ENCODE results near the gene AKT1. TPM values are rescaled to one million over a fixed set of nuclear protein-coding genes. Genes with fewer than 3 reads are reported as not detected.

The AKT1 gene
- total RNA-seq, 1 donor from 2014 or later: 57.3 TPM

DNA sequence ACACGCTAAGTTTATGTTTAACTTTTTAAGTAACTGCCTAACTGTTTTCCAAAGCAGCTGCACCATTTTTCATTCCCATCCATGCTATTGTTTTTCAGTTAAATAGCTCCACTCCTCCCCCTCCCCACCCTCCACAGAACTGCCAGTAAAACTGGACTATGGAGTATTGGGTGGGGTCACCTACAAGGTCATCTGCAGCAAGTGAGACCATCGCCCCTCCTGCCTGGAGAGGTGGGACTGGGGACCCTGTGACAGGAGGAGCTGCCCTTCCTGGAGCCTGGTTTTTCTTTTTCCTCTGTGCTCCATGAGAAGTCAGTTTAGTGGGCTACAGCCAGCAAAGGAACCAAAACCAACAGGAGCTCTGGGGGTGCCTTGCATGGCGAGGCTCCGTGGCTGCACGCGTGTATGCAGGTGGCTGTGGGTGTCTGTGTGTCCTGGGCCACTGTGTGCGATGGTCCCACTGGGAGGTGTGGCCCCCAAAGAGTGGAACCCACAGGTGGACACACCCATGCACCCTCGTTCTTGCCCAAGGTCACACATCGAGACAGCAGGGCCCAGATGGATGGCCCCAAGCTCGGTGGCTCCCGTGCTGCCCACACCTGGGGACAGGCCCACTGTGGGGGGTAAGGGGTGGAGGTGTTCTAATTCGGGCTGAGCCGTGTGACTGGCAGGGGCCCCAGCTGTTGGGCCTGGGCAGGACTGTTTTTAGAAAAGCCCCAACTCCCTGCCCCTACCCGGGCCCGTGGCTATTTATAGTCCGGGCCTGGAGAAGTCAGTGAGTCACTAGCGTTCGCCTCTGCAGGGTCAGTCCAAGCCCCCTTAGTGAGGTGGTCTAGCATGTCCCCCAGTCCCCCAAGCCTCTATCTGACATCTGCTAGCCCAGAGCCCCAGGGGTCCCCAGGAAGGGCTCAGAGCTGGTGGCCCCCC lies 73.8 kb downstream of the AKT1 start:
- no peak for ATAC-seq

Other genes starting within 250 kb of the AKT1 start
- not detected for gene C14orf180, start 216.0 kb downstream of the AKT1 start, total RNA-seq
- not detected for gene TMEM179, start 191.0 kb downstream of the AKT1 start, total RNA-seq
- 28.4 TPM for gene INF2, start 106.1 kb downstream of the AKT1 start, total RNA-seq
- 5.7 TPM for gene ADSS1, start 71.5 kb downstream of the AKT1 start, total RNA-seq
- 51.6 TPM for gene SIVA1, start 42.6 kb downstream of the AKT1 start, total RNA-seq
- gene ZBTB42, start 5.4 kb upstream of the AKT1 start, total RNA-seq: 6.4 TPM
- gene CEP170B, start 69.5 kb upstream of the AKT1 start, total RNA-seq: 28.1 TPM
- gene PLD4, start 129.1 kb upstream of the AKT1 start, total RNA-seq: 0.80 TPM
- gene AHNAK2, start 182.6 kb upstream of the AKT1 start, total RNA-seq: 184 TPM
- gene CLBA1, start 190.0 kb upstream of the AKT1 start, total RNA-seq: 8.2 TPM
- 21.8 TPM for gene CDCA4, start 225.3 kb upstream of the AKT1 start, total RNA-seq

Measured in esophagus mucosa (tissue), 1 donor.